CD4-positive, alpha-beta memory T cell (primary cell): ENCODE results near the gene SEC14L1. TPM values are rescaled to one million over a fixed set of nuclear protein-coding genes. Genes with fewer than 3 reads are reported as not detected.

Experiments used
- CTCF ChIA-PET: fragments of 350-600 bp; sonication (Branson Sonifier 250); formaldehyde crosslinking; loops from one replicate; lab custom pipeline; 2021; ENCODE audit warnings: inconsistent platforms; ENCODE audit not compliant: partially characterized antibody; lab: Charles Lee
- POLR2A ChIA-PET: fragments of 350-600 bp; sonication (Branson Sonifier 250); formaldehyde crosslinking; loops from one replicate; lab custom pipeline; 2021; ENCODE audit not compliant: partially characterized antibody; lab: Charles Lee
- DNase-seq, 5 donors: peaks; one replicate each; pipeline versions ENCODE4 v3.0.0 to v3.0.0-alpha.2; 2020 to 2022; ENCODE audit warnings: mixed read lengths in 1 of 5
- H3K27ac ChIP-seq: one replicate; pipeline ENCODE4 v1.7.0; 2013; ENCODE audit warnings: low read depth, low read length
- H3K27me3 ChIP-seq: 2 replicates; pipeline ENCODE4 v1.7.0; 2013; ENCODE audit warnings: mild to moderate bottlenecking, low read length, moderate library complexity; ENCODE audit not compliant: insufficient read depth
- H3K36me3 ChIP-seq: 2 replicates; pipeline ENCODE4 v1.7.0; 2013; ENCODE audit warnings: mild to moderate bottlenecking, low read length, moderate library complexity; ENCODE audit not compliant: insufficient read depth
- H3K4me1 ChIP-seq: 2 replicates; pipeline ENCODE4 v1.7.0; 2013; ENCODE audit warnings: mild to moderate bottlenecking, low read length, moderate library complexity; ENCODE audit not compliant: insufficient read depth
- H3K4me3 ChIP-seq, 2 donors: one replicate each; pipeline ENCODE4 v1.7.0; 2013; ENCODE audit warnings: low read length in 2 of 2, mild to moderate bottlenecking in 1 of 2
- H3K9me3 ChIP-seq, 2 donors: one replicate each; pipeline ENCODE4 v1.7.0; 2013; ENCODE audit warnings: low read length in 2 of 2, control low read depth in 1 of 2; ENCODE audit not compliant: control insufficient read depth in 1 of 2
- H3K27ac Mint-ChIP-seq, 7 donors: one replicate each; pipeline ENCODE4 v1.8.0; 2020 to 2021; ENCODE audit warnings: mixed read lengths in 7 of 7, mild to moderate bottlenecking in 6 of 7, inconsistent platforms in 3 of 7, moderate library complexity in 3 of 7
- H3K27me3 Mint-ChIP-seq, 2 donors: one replicate each; pipeline ENCODE4 v1.8.0; 2020 to 2021; ENCODE audit warnings: mixed read lengths in 2 of 2
- H3K36me3 Mint-ChIP-seq, 2 donors: one replicate each; pipeline ENCODE4 v1.8.0; 2020 to 2021; ENCODE audit warnings: mixed read lengths in 2 of 2, inconsistent platforms in 1 of 2, mild to moderate bottlenecking in 1 of 2
- H3K4me1 Mint-ChIP-seq, 4 donors: one replicate each; pipeline ENCODE4 v1.8.0; 2020 to 2021; ENCODE audit warnings: mixed read lengths in 4 of 4, mild to moderate bottlenecking in 1 of 4
- H3K4me3 Mint-ChIP-seq, 8 donors: one replicate each; pipeline ENCODE4 v1.8.0; 2020 to 2021; ENCODE audit warnings: mixed read lengths in 8 of 8, mild to moderate bottlenecking in 7 of 8, moderate library complexity in 6 of 8, inconsistent platforms in 3 of 8
- H3K9me3 Mint-ChIP-seq, 8 donors: one replicate each; pipeline ENCODE4 v1.8.0; 2020 to 2021; ENCODE audit warnings: mixed read lengths in 8 of 8, mild to moderate bottlenecking in 5 of 8, inconsistent platforms in 3 of 8, moderate library complexity in 1 of 8
- intact Hi-C: fragments of 100-400 bp; cut with micrococcal nuclease; formaldehyde crosslinking; loops from one replicate; pipeline ENCODE4 v1.15.1; 2023
- polyA plus RNA-seq, 2 donors: library from polyadenylated mRNA; unstranded; fragments of 300-500 nt; fragmentation: Illumina TruSeq; gene quantifications; one replicate each; pipeline ENCODE4 v1.2.3, GENCODE V29; 2021
- total RNA-seq, 2 experiments: library from RNA; stranded (reverse); gene quantifications; one replicate each; pipeline ENCODE4 v1.2.3, GENCODE V29; 2021

SEC14L1 gene
- total and polyA plus RNA-seq, 4 experiments from 2014 or later = 8.9 to 35.5 (median 25.9) TPM

DNA sequence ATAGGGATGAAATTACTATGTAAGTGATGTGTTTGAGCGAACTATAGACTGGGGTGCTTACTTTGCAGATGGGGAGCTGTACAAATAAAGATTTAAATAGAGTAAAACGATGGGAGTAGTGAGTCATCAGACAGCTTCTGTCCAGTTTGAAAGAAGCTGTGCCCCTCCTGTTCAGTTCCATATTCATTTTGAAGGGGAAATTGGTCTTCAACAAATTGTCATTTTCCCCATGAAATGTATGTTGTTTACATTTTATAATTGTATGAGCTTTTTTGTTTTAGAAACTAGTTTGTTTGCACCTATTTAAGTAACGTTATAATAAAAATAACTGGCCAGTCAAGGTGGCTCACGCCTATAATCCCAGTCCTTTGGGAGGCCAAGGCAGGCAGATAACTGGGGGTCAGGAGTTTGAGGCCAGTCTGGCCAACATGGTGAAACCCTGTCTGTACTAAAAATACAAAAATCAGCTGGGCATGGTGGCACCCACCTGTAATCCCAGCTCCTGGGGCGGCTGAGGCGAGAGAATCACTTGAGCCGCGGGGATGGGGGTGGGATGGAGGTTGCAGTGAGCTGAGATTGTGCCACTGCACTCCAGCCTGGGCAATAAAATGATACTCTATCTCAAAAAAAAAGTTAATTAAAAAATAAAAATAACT, 20.2 kb downstream of the SEC14L1 start:
- Histone ChIP-seq H3K4me1 (peaks cover 37% of the 10 kb centered on the region), H3K27ac (no peak overlapping the region), H3K36me3 (no peaks in the 10 kb centered on the region), H3K27me3 (no peaks in the 10 kb centered on the region), H3K9me3 (no peaks in the 10 kb centered on the region), H3K4me3 (no peak overlapping the region)
- intact Hi-C loops = no loop called here
- Mint-ChIP-seq H3K9me3 (peaks cover 0 to 13% (median 2%) of the 10 kb centered on the region in 8 donors), H3K4me1 (peaks cover 32 to 61% (median 46%) of the 10 kb centered on the region in 4 donors), H3K27ac (peak overlapping the region in 2 of 7 donors; percentile 25 to 66), H3K27me3 (no peaks in the 10 kb centered on the region), H3K36me3 (peaks cover 23 to 28% of the 10 kb centered on the region in 2 donors), H3K4me3 (no peak overlapping the region)
- no peak for DNase-seq
- ChIA-PET CTCF (interaction anchor here (0.8 kb wide), 1 partner anchor 73 kb away, joined by 3 read pairs; no protein-coding TSS in a partner anchor), POLR2A (interaction anchor here (2.8 kb wide), 1 partner anchor 21 kb away, joined by 8 read pairs; the partner anchor contains the start of gene SEC14L1)

DNA sequence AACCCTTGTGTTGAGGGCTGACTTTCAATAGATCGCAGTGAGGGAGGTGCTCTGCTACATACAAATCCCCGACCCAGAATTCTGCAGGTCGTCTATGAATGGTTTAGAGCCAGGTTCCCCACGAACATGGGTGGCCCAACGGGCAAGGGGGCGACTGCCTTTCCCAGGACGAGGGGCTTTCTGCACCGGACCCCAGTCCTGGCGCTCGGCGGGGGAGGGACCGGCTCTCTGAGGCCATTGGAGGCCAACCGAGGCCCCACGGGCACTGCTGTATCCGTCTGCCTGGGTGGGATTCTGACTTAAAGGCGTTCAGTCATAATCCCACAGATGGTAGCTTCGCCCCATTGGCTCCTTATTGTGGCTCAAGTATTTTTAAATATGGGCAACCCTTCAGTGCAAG, 21.2 kb downstream of the SEC14L1 start:
- Histone ChIP-seq H3K4me3 (no peak overlapping the region), H3K27me3 (no peaks in the 10 kb centered on the region), H3K9me3 (no peaks in the 10 kb centered on the region), H3K36me3 (no peaks in the 10 kb centered on the region), H3K4me1 (peaks cover 37% of the 10 kb centered on the region), H3K27ac (no peak overlapping the region)
- intact Hi-C loops = no loop called here
- Mint-ChIP-seq H3K27ac (peak overlapping the region in 1 of 7 donors; percentile 22), H3K4me1 (peaks cover 32 to 59% (median 43%) of the 10 kb centered on the region in 4 donors), H3K27me3 (no peaks in the 10 kb centered on the region), H3K36me3 (peaks cover 21 to 35% of the 10 kb centered on the region in 2 donors), H3K4me3 (peak overlapping the region in 2 of 8 donors; percentile 14 to 66), H3K9me3 (peaks cover 0 to 20% (median 5%) of the 10 kb centered on the region in 8 donors)
- no peak for DNase-seq
- ChIA-PET POLR2A (no interaction called here), CTCF (no interaction called here)

DNA sequence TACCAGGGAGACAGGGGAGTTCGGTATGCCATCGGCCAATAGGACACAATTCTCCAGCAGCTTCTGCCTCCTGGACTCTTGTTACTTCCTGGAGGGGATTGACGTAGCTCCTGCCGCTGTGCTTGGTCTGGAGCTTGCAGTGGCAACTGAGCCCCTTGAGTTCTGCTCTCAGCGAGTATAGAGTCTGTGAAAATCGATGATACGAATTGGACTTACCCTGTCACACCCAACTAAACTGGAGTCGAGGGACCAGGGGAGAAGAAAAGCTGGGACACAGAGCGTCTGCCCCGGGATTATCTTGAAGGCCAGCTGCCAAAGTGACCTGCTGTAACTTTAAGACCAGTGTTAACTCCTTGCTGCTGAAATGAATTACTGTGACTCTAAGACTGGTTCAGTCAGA, 22.2 kb downstream of the SEC14L1 start:
- peaks cover 37% of the 10 kb centered on the region for H3K4me1 ChIP-seq
- Mint-ChIP-seq H3K36me3 (peaks cover 28 to 41% of the 10 kb centered on the region in 2 donors), H3K9me3 (peaks cover 0 to 31% (median 14%) of the 10 kb centered on the region in 8 donors), H3K27me3 (no peaks in the 10 kb centered on the region), H3K4me3 (no peak overlapping the region), H3K27ac (peak overlapping the region in 2 of 7 donors; percentile 31 to 70), H3K4me1 (peaks cover 31 to 55% (median 42%) of the 10 kb centered on the region in 4 donors)
- intact Hi-C loops = no loop called here
- H3K9me3 ChIP-seq = peaks cover 0 to 8% of the 10 kb centered on the region in 2 donors
- H3K27me3 ChIP-seq = no peaks in the 10 kb centered on the region
- CTCF ChIA-PET = no interaction called here
- DNase-seq = no peak
- no peak overlapping the region for H3K27ac ChIP-seq
- no peaks in the 10 kb centered on the region for H3K36me3 ChIP-seq
- POLR2A ChIA-PET = no interaction called here
- no peak overlapping the region for H3K4me3 ChIP-seq

DNA sequence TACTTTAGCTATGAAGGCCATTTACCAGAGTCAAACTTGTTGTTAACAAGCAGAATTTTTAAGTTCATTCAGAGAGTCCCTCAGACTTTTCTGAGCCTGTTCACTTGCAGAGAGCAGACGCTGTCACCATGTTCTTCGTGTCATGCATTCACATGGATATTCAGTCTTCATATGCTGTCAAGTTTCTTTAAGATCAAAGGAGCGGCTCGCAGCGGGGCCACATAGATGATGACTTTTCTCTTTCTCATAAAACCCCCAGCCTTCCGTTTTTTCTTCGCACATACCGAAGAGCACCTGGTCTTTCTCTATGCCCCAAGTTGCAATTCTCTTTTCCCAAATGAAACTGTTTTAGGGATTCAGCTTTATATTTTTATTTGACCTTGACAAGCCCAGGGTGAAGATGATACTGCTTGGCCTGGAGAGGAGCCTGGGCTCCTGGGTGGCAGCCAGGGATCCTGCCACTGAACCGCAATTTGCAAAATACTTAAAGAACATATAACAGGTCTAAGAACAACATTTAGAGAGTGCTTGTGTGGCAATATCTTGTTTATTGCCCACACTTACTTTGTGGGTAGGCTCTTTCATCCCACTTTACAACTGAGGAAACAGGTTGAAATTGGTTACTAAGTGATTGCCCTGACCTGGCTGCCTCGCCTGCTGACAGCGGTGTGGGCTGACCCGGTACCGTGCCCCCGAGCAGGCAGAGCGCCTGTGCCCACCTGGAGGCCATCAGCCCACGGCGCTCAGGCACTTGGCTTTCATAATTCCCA, 22.9 kb downstream of the SEC14L1 start:
- POLR2A ChIA-PET = no interaction called here
- Mint-ChIP-seq H3K36me3 (peaks cover 31 to 45% of the 10 kb centered on the region in 2 donors), H3K4me3 (peak overlapping the region in 1 of 8 donors; percentile 10), H3K27me3 (no peaks in the 10 kb centered on the region), H3K4me1 (peaks cover 28 to 50% (median 40%) of the 10 kb centered on the region in 4 donors), H3K27ac (peak overlapping the region in 4 of 7 donors; percentile 31 to 70 (median 55)), H3K9me3 (peaks cover 0 to 38% (median 20%) of the 10 kb centered on the region in 8 donors)
- Histone ChIP-seq H3K9me3 (peaks cover 0 to 12% of the 10 kb centered on the region in 2 donors), H3K27ac (no peak overlapping the region), H3K36me3 (no peaks in the 10 kb centered on the region), H3K27me3 (no peaks in the 10 kb centered on the region), H3K4me1 (peaks cover 37% of the 10 kb centered on the region), H3K4me3 (no peak overlapping the region)
- DNase-seq = no peak
- CTCF ChIA-PET = no interaction called here
- intact Hi-C loops = no loop called here

DNA sequence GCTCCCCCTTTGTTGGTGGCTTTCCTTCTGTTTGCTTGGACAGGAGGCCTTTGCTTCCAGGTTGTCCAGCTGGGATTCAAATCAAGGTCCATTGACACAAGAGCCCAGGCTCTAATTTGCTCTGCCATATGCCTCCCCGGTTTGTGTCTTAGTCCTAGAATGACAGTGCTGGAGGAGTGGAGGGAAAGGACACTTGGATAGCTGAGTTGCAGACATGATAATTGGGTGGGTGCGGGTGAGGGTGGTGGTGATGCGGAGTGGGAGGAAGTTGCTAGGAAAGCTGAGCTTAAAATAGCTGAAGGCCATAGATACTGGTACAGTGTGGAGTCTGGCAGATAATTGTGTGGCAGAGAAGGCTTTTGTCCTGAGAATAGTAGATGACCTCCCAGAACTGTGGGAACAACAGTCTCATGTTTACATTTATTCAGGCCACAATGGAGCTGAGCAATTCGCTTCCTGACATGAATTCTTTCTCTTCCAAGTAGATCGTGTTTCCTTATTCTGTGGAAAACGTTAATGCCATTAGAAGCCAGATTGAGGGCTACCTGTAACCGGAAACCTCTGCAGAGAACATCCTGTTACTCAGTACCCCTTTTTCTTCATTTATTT, 23.8 kb downstream of the SEC14L1 start:
- peaks cover 32 to 54% of the 10 kb centered on the region in 2 donors for H3K36me3 Mint-ChIP-seq
- H3K9me3 Mint-ChIP-seq = peaks cover 0 to 38% (median 22%) of the 10 kb centered on the region in 8 donors
- ChIA-PET CTCF (no interaction called here), POLR2A (interaction anchor here (1.2 kb wide), 1 partner anchor 24 kb away, joined by 3 read pairs; the partner anchor contains the start of gene SEC14L1)
- no peaks in the 10 kb centered on the region for H3K27me3 Mint-ChIP-seq
- intact Hi-C loops = no loop called here
- H3K27ac Mint-ChIP-seq = peak overlapping the region in 6 of 7 donors; percentile 20 to 83 (median 42)
- H3K27ac ChIP-seq = no peak overlapping the region
- H3K4me1 Mint-ChIP-seq = peaks cover 28 to 52% (median 41%) of the 10 kb centered on the region in 4 donors
- no peaks in the 10 kb centered on the region for H3K27me3 ChIP-seq
- DNase-seq = no peak
- H3K4me3 ChIP-seq = no peak overlapping the region
- peaks cover 0 to 12% of the 10 kb centered on the region in 2 donors for H3K9me3 ChIP-seq
- H3K4me1 ChIP-seq = peaks cover 37% of the 10 kb centered on the region
- no peaks in the 10 kb centered on the region for H3K36me3 ChIP-seq
- peak overlapping the region in 3 of 8 donors; percentile 22 to 35 (median 32) for H3K4me3 Mint-ChIP-seq

DNA sequence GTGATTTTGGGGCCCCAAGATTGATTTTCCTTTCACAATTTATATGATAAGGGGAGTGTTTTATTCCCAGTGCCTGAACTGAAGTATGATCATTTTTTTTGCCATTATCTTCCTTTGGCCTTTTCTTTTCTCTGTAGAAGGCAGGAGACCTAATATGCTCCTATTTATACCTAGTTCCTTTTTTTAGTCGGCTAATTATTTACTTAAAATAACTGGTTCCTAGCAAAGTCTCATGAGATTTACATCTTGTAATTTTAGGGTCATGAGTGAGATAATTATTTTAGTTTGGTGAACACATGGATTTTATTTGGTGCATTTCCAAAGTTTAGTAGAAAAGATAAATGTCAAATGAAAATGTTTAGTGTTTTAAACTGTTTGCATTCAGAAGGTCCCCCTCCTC, 24.8 kb downstream of the SEC14L1 start:
- Mint-ChIP-seq H3K4me1 (peaks cover 24 to 45% (median 33%) of the 10 kb centered on the region in 4 donors), H3K4me3 (no peak overlapping the region), H3K9me3 (peaks cover 0 to 38% (median 22%) of the 10 kb centered on the region in 8 donors), H3K27me3 (no peaks in the 10 kb centered on the region), H3K27ac (peak overlapping the region in 3 of 7 donors; percentile 65 to 83 (median 79)), H3K36me3 (peaks cover 37 to 63% of the 10 kb centered on the region in 2 donors)
- POLR2A ChIA-PET = interaction anchor here (1.2 kb wide), 1 partner anchor 25 kb away, joined by 3 read pairs; the partner anchor contains the start of gene SEC14L1
- H3K4me1 ChIP-seq = peaks cover 28% of the 10 kb centered on the region
- intact Hi-C loops = no loop called here
- no peak overlapping the region for H3K4me3 ChIP-seq
- H3K36me3 ChIP-seq = no peaks in the 10 kb centered on the region
- peaks cover 0 to 12% of the 10 kb centered on the region in 2 donors for H3K9me3 ChIP-seq
- CTCF ChIA-PET = no interaction called here
- no peak overlapping the region for H3K27ac ChIP-seq
- no peaks in the 10 kb centered on the region for H3K27me3 ChIP-seq
- DNase-seq = no peak
